Measurements from ENCODE around the gene AASDHPPT. TPM values are rescaled to one million over a fixed set of nuclear protein-coding genes. Genes with fewer than 3 reads are reported as not detected.

Gene AASDHPPT
- total and polyA plus RNA-seq, 2 of the 4 experiments (the other 2 are of a cell fraction): 22.0 to 56.3 TPM

- Histone ChIP-seq H2BK15ac (ENCODE audit: low read depth, low read length) (no peak overlapping the region), H3K4me3 (ENCODE audit: insufficient read depth, low read depth, low read length) (no peak overlapping the region), H3K4me2 (ENCODE audit: low read depth, low read length) (no peak overlapping the region), H3K18ac (ENCODE audit: low read depth, low read length) (no peak overlapping the region), H3K14ac (replicated peaks; ENCODE audit: low read depth, low read length) (no peak overlapping the region), H3K9ac (ENCODE audit: low read depth, low read length) (no peak overlapping the region), H3K36me3 (ENCODE audit: control insufficient read depth, insufficient read depth, low read length) (no peaks in the 10 kb centered on the region), H3K9me1 (ENCODE audit: insufficient read depth, low read length) (no peaks in the 10 kb centered on the region), H4K5ac (ENCODE audit: low read depth, low read length) (no peak overlapping the region), H2AK5ac (ENCODE audit: low read depth, low read length) (no peak overlapping the region), H3K79me1 (ENCODE audit: low read depth in 1 of 2, low read length in 2 of 2) (no peaks in the 10 kb centered on the region), H2AK9ac (replicated peaks; ENCODE audit: low read depth, low read length, poor library complexity) (no peak overlapping the region), H3K23ac (ENCODE audit: low read depth, low read length) (no peak overlapping the region), H3K56ac (ENCODE audit: extremely low read depth, insufficient read depth, low read length) (no peak overlapping the region), H3K4me1 (ENCODE audit: control insufficient read depth, insufficient read depth, low read length) (no peaks in the 10 kb centered on the region), H3K4ac (ENCODE audit: low read depth, low read length) (no peak overlapping the region), H3K9me3 (ENCODE audit: control insufficient read depth, insufficient read depth, low read length) (no peaks in the 10 kb centered on the region), H4K20me1 (ENCODE audit: insufficient read depth, low read length) (no peaks in the 10 kb centered on the region), H4K8ac (ENCODE audit: low read depth in 2 of 2, low read length in 2 of 2) (no peak overlapping the region), H3K27me3 (ENCODE audit: control insufficient read depth, insufficient read depth, low read length) (peaks cover 1% of the 10 kb centered on the region; the same call in 1 of the 2 replicates), H3K27ac (ENCODE audit: insufficient read depth, low read length) (no peak overlapping the region), H4K91ac (ENCODE audit: insufficient read depth, low read depth, low read length) (no peak overlapping the region), H2AFZ (replicated peaks; ENCODE audit: low read length, poor library complexity) (no peak overlapping the region), H2BK120ac (ENCODE audit: low read depth, low read length) (no peak overlapping the region), H2BK5ac (ENCODE audit: low read depth, low read length, poor library complexity, severe bottlenecking) (no peak overlapping the region), H2BK20ac (ENCODE audit: low read depth, low read length) (no peak overlapping the region)
- ChIA-PET CTCF (no interaction called here), POLR2A (ENCODE audit: unreplicated experiment) (no interaction called here)
- dilution Hi-C loops (cut with HindIII; ENCODE audit: low sequenced_read_pairs, unreplicated experiment): no loop called here
- no CpG with 5 or more reads among the region's 3 CpGs for WGBS, 2 experiments (ENCODE audit: extremely low coverage in 2 of 2, insufficient read length in 1 of 2)
- no peak for TF ChIP-seq SMC3 (IDR thresholded peaks at IDR 0.05; ENCODE audit: low read depth, low read length)
- no peak for ATAC-seq (ENCODE audit: low read depth)
- DNase-seq: no peak
- intact Hi-C loops (cut with micrococcal nuclease): no loop called here
- in situ Hi-C loops (cut with MboI; ENCODE audit: low sequenced_read_pairs): no loop called here
- no TSS peak for BruUV-seq (replicated peaks)
Measured at GRCh38 chr11:106127604-106128003, 50.1 kb downstream of the AASDHPPT start.
